SU-DHL-6 (cell line): ENCODE results near the gene TIGIT.

ENCODE experiments used
- H2AFZ ChIP-seq: fragments of 200-600 bp; sonication (generic); 2 replicates; pipeline ENCODE4 v1.6.1; 2014; ENCODE audit warnings: low read depth, mild to moderate bottlenecking, moderate library complexity, mixed read lengths, antibody characterized with exemption, low read length; ENCODE audit not compliant: severe bottlenecking
- H3F3A ChIP-seq: fragments of 200-600 bp; shearing (Covaris generic); 2 replicates; pipeline ENCODE4 v1.6.0; 2016; ENCODE audit warnings: antibody characterized with exemption, mild to moderate bottlenecking; ENCODE audit not compliant: insufficient read depth
- H3K27ac ChIP-seq: fragments of 200-600 bp; sonication (generic); 2 replicates; pipeline ENCODE4 v1.5.1; 2016; ENCODE audit warnings: low read depth, mild to moderate bottlenecking, low read length, moderate library complexity, mixed read lengths
- H3K27me3 ChIP-seq: fragments of 200-600 bp; sonication (generic), shearing (Covaris generic); 2 replicates; pipeline ENCODE4 v1.6.0; 2014; ENCODE audit warnings: mild to moderate bottlenecking, low read length
- H3K36me3 ChIP-seq: fragments of 200-600 bp; sonication (generic); 2 replicates; pipeline ENCODE4 v1.6.1; 2014; ENCODE audit warnings: mild to moderate bottlenecking, low read length, mixed read lengths
- H3K4me2 ChIP-seq: fragments of 300-600, 200-600 bp; shearing (Covaris generic), sonication (generic); 2 replicates; pipeline ENCODE4 v1.6.0; 2014; ENCODE audit warnings: low read length, low read depth, mild to moderate bottlenecking; ENCODE audit not compliant: poor library complexity, severe bottlenecking
- H3K4me3 ChIP-seq: fragments of 200-600 bp; sonication (generic); 2 replicates; pipeline ENCODE4 v1.5.1; 2014; ENCODE audit warnings: antibody characterized with exemption, low read length, mild to moderate bottlenecking, mixed read lengths; ENCODE audit not compliant: insufficient read depth, poor library complexity, severe bottlenecking
- H3K79me2 ChIP-seq: fragments of 200-600 bp; sonication (generic); 2 replicates; pipeline ENCODE4 v1.6.1; 2014; ENCODE audit warnings: mild to moderate bottlenecking, low read length, moderate library complexity; ENCODE audit not compliant: insufficient read depth
- H3K9ac ChIP-seq: fragments of 200-600 bp; sonication (generic); 2 replicates; pipeline ENCODE4 v1.7.0; 2014; ENCODE audit warnings: mild to moderate bottlenecking, low read length
- H3K9me2 ChIP-seq: fragments of 200-600 bp; sonication (generic); replicated peaks from 2 replicates; pipeline ENCODE4 v1.6.1; 2014; ENCODE audit warnings: low read length; ENCODE audit not compliant: insufficient read depth
- H3K9me3 ChIP-seq: fragments of 200-600 bp; sonication (generic); 2 replicates; pipeline ENCODE4 v1.6.1; 2014; ENCODE audit warnings: low read length, mixed read lengths; ENCODE audit not compliant: insufficient read depth
- H4K20me1 ChIP-seq: fragments of 200-600 bp; sonication (generic); 2 replicates; pipeline ENCODE4 v1.6.1; 2014; ENCODE audit warnings: low read depth, mild to moderate bottlenecking, antibody characterized with exemption, low read length, moderate library complexity, mixed read lengths
- EZH2phosphoT487 ChIP-seq: fragments of 200-600 bp; sonication (generic), shearing (Covaris generic); conservative IDR thresholded peaks from 2 replicates; pipeline ENCODE4 v1.6.1; 2018; ENCODE audit warnings: mild to moderate bottlenecking, antibody characterized with exemption, low read length, moderate library complexity, mixed read lengths
- TF ChIP-seq, protein P1 (sequence below): fragments of 200-600 bp; sonication (generic); IDR thresholded peaks from one replicate; pipeline ENCODE4 v1.5.1; 2017; ENCODE audit warnings: antibody characterized with exemption, mild to moderate bottlenecking, low read length, moderate library complexity; ENCODE audit not compliant: insufficient read depth, poor library complexity, severe bottlenecking

The TIGIT gene

DNA sequence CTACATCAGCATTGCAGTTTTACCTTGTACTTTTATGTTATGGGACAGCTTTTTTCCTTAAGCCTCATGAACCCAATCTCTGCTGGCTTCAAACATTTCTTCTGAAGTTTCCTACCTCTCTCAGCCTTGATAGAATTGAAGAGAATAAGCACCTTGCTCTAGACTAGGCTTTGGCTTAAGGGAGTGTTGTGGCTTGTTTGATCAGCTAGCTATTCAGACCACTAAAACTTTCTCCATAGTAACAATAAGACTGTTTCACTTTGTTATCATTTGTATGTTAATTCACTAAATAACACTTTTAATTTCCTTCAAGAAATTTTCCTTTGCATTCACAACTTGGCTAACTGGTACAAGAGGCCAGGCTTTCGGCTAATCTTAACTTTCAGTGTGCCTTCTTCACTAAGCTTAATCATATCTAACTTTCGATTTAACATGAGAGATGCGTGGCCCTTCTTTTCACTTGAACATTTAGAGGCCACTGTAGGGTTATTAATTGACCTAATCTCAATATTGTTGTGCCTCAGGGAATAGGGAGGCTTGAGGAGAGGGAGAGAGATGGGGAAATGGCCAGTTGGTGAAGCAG lies 8.1 kb upstream of the TIGIT start:
- Histone ChIP-seq H3K9ac (no peak overlapping the region), H3K4me3 (no peak overlapping the region), H3F3A (no peaks in the 10 kb centered on the region), H3K79me2 (no peaks in the 10 kb centered on the region), H3K9me3 (no peaks in the 10 kb centered on the region), H4K20me1 (no peaks in the 10 kb centered on the region), H3K36me3 (no peaks in the 10 kb centered on the region), H3K9me2 (no peaks in the 10 kb centered on the region), H3K4me2 (no peak overlapping the region), H3K27ac (no peak overlapping the region), H2AFZ (no peak overlapping the region), H3K27me3 (no peaks in the 10 kb centered on the region)
- TF ChIP-seq, protein P1, sequence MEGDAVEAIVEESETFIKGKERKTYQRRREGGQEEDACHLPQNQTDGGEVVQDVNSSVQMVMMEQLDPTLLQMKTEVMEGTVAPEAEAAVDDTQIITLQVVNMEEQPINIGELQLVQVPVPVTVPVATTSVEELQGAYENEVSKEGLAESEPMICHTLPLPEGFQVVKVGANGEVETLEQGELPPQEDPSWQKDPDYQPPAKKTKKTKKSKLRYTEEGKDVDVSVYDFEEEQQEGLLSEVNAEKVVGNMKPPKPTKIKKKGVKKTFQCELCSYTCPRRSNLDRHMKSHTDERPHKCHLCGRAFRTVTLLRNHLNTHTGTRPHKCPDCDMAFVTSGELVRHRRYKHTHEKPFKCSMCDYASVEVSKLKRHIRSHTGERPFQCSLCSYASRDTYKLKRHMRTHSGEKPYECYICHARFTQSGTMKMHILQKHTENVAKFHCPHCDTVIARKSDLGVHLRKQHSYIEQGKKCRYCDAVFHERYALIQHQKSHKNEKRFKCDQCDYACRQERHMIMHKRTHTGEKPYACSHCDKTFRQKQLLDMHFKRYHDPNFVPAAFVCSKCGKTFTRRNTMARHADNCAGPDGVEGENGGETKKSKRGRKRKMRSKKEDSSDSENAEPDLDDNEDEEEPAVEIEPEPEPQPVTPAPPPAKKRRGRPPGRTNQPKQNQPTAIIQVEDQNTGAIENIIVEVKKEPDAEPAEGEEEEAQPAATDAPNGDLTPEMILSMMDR = no peak
- TF ChIP-seq EZH2phosphoT487 = no peak

DNA sequence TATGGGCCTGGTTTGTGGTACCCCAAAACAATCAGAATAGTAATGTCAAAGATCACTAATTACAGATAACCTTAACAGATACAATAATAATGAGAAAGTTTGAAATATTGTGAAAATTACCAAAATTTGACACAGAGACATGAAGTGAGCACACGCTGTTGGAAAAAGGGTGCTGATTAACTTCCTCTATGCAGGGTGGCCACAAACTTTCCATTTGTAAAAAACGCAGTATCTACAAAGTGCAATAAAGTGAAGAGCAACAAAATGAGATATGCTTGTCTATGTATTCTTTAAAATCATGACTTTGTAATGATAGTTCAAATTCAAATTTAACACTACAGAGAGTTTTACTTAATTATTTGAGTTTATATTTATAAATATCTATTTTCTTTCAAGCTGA lies 7.6 kb upstream of the TIGIT start:
- H3K27ac ChIP-seq = no peak overlapping the region
- H3K9me3 ChIP-seq = no peaks in the 10 kb centered on the region
- no peak overlapping the region for H3K4me2 ChIP-seq
- no peaks in the 10 kb centered on the region for H3K27me3 ChIP-seq
- no peak overlapping the region for H3K4me3 ChIP-seq
- no peaks in the 10 kb centered on the region for H3K79me2 ChIP-seq
- TF ChIP-seq, protein P1 = no peak
- TF ChIP-seq EZH2phosphoT487 = no peak
- no peak overlapping the region for H2AFZ ChIP-seq
- no peaks in the 10 kb centered on the region for H3K36me3 ChIP-seq
- H3K9me2 ChIP-seq = no peaks in the 10 kb centered on the region
- H3F3A ChIP-seq = peaks cover 4% of the 10 kb centered on the region; the same call in 1 of the 2 replicates
- no peaks in the 10 kb centered on the region for H4K20me1 ChIP-seq
- H3K9ac ChIP-seq = no peak overlapping the region

DNA sequence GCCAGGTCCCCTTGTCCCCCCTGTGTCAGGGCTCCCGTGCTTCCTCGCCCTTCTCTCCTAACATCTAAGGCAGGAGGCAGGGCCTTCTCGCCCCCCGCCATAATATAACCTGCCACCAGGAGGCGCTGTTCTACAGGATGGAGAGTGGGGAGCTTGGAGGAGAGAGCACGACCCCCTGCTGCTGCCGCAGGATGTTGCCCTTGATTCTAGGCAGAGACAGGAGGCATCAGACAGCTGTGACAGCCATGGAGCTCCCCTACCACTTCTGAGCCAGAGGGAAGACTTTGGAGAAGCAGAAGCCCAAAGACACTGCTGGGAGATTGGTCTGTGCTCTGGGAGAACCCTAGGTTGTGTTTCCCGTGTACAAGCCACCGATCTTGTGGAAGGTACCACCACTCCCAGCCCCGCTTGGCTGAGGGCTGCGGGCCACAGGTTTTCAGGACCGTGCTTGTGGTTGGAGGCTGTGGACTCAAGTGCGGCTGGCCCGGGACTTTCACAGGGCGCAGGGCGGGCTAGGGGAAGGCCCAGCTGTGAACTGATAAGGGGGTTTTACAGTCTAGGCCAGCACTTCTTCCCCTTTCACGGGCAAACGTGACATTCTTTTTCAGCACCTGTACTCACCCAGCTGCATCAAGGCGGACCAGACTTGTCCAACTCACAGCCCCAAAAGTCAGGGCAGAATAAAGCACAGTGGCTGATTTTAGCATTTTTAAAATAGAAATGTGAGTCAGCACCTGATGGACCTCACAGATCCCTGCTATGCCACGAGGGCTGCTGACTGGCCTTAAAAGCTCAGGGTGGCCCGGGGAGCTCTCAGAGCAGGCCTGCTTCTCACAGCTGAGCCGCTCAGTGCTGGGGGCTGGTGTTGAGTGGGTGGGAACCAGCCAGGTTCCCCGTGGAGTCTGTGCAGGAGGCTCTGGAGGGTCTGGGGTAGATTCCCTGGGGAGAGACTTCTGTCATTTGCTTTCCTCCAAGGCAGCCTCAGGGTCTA lies 2.6 kb upstream of the TIGIT start:
- TF ChIP-seq, protein P1 = peak; percentile 96
- no peak for TF ChIP-seq EZH2phosphoT487
- no peaks in the 10 kb centered on the region for H3K9me3 ChIP-seq
- no peaks in the 10 kb centered on the region for H3K36me3 ChIP-seq
- peak overlapping the region; percentile 59 for H2AFZ ChIP-seq
- no peaks in the 10 kb centered on the region for H4K20me1 ChIP-seq
- peak overlapping the region; percentile 17 for H3K4me3 ChIP-seq
- peaks cover 10% of the 10 kb centered on the region for H3F3A ChIP-seq
- no peaks in the 10 kb centered on the region for H3K79me2 ChIP-seq
- no peaks in the 10 kb centered on the region for H3K27me3 ChIP-seq
- no peaks in the 10 kb centered on the region for H3K9me2 ChIP-seq
- peak overlapping the region; percentile 94 for H3K27ac ChIP-seq
- peak overlapping the region; percentile 51 for H3K9ac ChIP-seq
- peak overlapping the region; percentile 70 for H3K4me2 ChIP-seq
